Measurements from ENCODE around the gene SH3YL1.

Gene SH3YL1

GRCh38 chr2:185221-185620 lies 78.6 kb downstream of the SH3YL1 start:
- H3K4me3 ChIP-seq (replicated peaks in 1 of 2; ENCODE audit: low read depth in 2 of 2, low read length in 2 of 2): no peak overlapping the region
- no peak for TF ChIP-seq CTCF (IDR thresholded peaks at IDR 0.05; ENCODE audit: low read depth, low read length)
- DNase-seq (ENCODE audit: low read depth in 2 of 2): no peak

GRCh38 chr2:184695-185094 lies 79.1 kb downstream of the SH3YL1 start:
- no peak for DNase-seq (ENCODE audit: low read depth in 2 of 2)
- H3K4me3 ChIP-seq (replicated peaks in 1 of 2; ENCODE audit: low read depth in 2 of 2, low read length in 2 of 2): no peak overlapping the region
- TF ChIP-seq CTCF (IDR thresholded peaks at IDR 0.05; ENCODE audit: low read depth, low read length): no peak

GRCh38 chr2:182509-183122 lies 81.2 kb downstream of the SH3YL1 start:
- peak in 1 of 2 donors; percentile 3 for DNase-seq (ENCODE audit: low read depth in 2 of 2)
- H3K4me3 ChIP-seq (replicated peaks in 1 of 2; ENCODE audit: low read depth in 2 of 2, low read length in 2 of 2): no peak overlapping the region
- TF ChIP-seq CTCF (IDR thresholded peaks at IDR 0.05; ENCODE audit: low read depth, low read length): no peak

GRCh38 chr2:180311-180710 lies 83.5 kb downstream of the SH3YL1 start:
- H3K4me3 ChIP-seq (replicated peaks in 1 of 2; ENCODE audit: low read depth in 2 of 2, low read length in 2 of 2): no peak overlapping the region
- no peak for DNase-seq (ENCODE audit: low read depth in 2 of 2)
- TF ChIP-seq CTCF (IDR thresholded peaks at IDR 0.05; ENCODE audit: low read depth, low read length): no peak

- TF ChIP-seq CTCF (IDR thresholded peaks at IDR 0.05; ENCODE audit: low read depth, low read length): no peak
- no peak for DNase-seq (ENCODE audit: low read depth in 2 of 2)
- H3K4me3 ChIP-seq (replicated peaks in 1 of 2; ENCODE audit: low read depth in 2 of 2, low read length in 2 of 2): no peak overlapping the region
Measured at GRCh38 chr2:179886-180285, 83.9 kb downstream of the SH3YL1 start.

- no peak overlapping the region for H3K4me3 ChIP-seq (replicated peaks in 1 of 2; ENCODE audit: low read depth in 2 of 2, low read length in 2 of 2)
- no peak for TF ChIP-seq CTCF (IDR thresholded peaks at IDR 0.05; ENCODE audit: low read depth, low read length)
- DNase-seq (ENCODE audit: low read depth in 2 of 2): no peak
Measured at GRCh38 chr2:177733-178132, 86.1 kb downstream of the SH3YL1 start.

GRCh38 chr2:176917-177316 lies 86.9 kb downstream of the SH3YL1 start:
- no peak for DNase-seq (ENCODE audit: low read depth in 2 of 2)
- TF ChIP-seq CTCF (IDR thresholded peaks at IDR 0.05; ENCODE audit: low read depth, low read length): no peak
- no peak overlapping the region for H3K4me3 ChIP-seq (replicated peaks in 1 of 2; ENCODE audit: low read depth in 2 of 2, low read length in 2 of 2)

All from cardiac fibroblast (primary cell).